ENCODE results near the gene ARPC5L.
"Not testable (repeated sequence)": the region's sequence is repeated elsewhere in the genome, so short reads cannot be mapped to it uniquely, and the experiment has no call there.

Gene ARPC5L

GRCh38 chr9:124841075-124841821 is 20.7 kb upstream of the ARPC5L start:
- no peak for DNase-seq

GRCh38 chr9:124843456-124844034 is 18.4 kb upstream of the ARPC5L start:
- no peak for DNase-seq

GRCh38 chr9:124844291-124844690 is 17.6 kb upstream of the ARPC5L start:
- no peak for DNase-seq

- DNase-seq = not testable (repeated sequence)
These were observed 15.5 kb upstream of the ARPC5L start for GRCh38 chr9:124846467-124846866.

- no peak for DNase-seq
These were observed 15.0 kb upstream of the ARPC5L start for GRCh38 chr9:124846969-124847368.

GRCh38 chr9:124849801-124850200 is 12.1 kb upstream of the ARPC5L start:
- DNase-seq = no peak

GRCh38 chr9:124852121-124852828 is 9.7 kb upstream of the ARPC5L start:
- DNase-seq = no peak

- peak; percentile 65 to 83 for DNase-seq
These were observed 8.9 kb upstream of the ARPC5L start, which contains the start of gene WDR38 for GRCh38 chr9:124852829-124853531. WDR38 (plus strand) TSS chr9:124853460; CDS start chr9:124853532, 72 bp downstream.

- no peak for DNase-seq
These were observed 8.3 kb upstream of the ARPC5L start for GRCh38 chr9:124853605-124854143.

GRCh38 chr9:124854161-124854560 is 7.8 kb upstream of the ARPC5L start:
- no peak for DNase-seq

GRCh38 chr9:124854822-124855221 is 7.1 kb upstream of the ARPC5L start:
- no peak for DNase-seq

GRCh38 chr9:124855566-124855943 is 6.4 kb upstream of the ARPC5L start:
- DNase-seq = no peak

GRCh38 chr9:124855944-124856765 is 5.8 kb upstream of the ARPC5L start:
- DNase-seq = peak; percentile 32 to 73

- no peak for DNase-seq
These were observed 4.3 kb upstream of the ARPC5L start for GRCh38 chr9:124857533-124858162.

- no peak for DNase-seq
These were observed 3.4 kb upstream of the ARPC5L start for GRCh38 chr9:124858330-124859046.

GRCh38 chr9:124859803-124860581 is 1.9 kb upstream of the ARPC5L start:
- no peak for DNase-seq

GRCh38 chr9:124860582-124861341 is 1.2 kb upstream of the ARPC5L start:
- DNase-seq = no peak

GRCh38 chr9:124863371-124863871 is 1.5 kb downstream of the ARPC5L start:
- DNase-seq = no peak

Measured in NCI-H524 (cell line).